SK-N-SH treated with all-trans-retinoic acid at 6 μM for 48 hours (cell line): ENCODE results near the gene RBM18.

ENCODE experiments used
- ATAC-seq: fragments of 200-7000 bp; cut with Tn5 transposase; 3 replicates; pipeline ENCODE4 v1.9.1; 2020; ENCODE audit warnings: mild to moderate bottlenecking, moderate library complexity
- BACH2 ChIP-seq: fragments of 250-450 bp; sonication (Bioruptor Pico); IDR thresholded peaks from 2 replicates; pipeline ENCODE4 v1.9.0; 2021; ENCODE audit warnings: mild to moderate bottlenecking, borderline replicate concordance
- CSDC2 ChIP-seq: fragments of 250-450 bp; sonication (Bioruptor Pico); IDR thresholded peaks from 2 replicates; pipeline ENCODE4 v1.5.0; 2020; ENCODE audit warnings: mild to moderate bottlenecking, moderate library complexity
- GLIS3 ChIP-seq: fragments of 250-450 bp; sonication (Bioruptor Pico); IDR thresholded peaks from 2 replicates; pipeline ENCODE4 v1.5.0; 2020; ENCODE audit warnings: mild to moderate bottlenecking, moderate library complexity
- ISL1 ChIP-seq: fragments of 250-450 bp; sonication (Bioruptor Pico); IDR thresholded peaks from 2 replicates; pipeline ENCODE4 v2.1.2; 2022; ENCODE audit warnings: mild to moderate bottlenecking, moderate library complexity
- OSR1 ChIP-seq: fragments of 250-450 bp; sonication (Bioruptor Pico); IDR thresholded peaks from 2 replicates; pipeline ENCODE4 v1.8.0; 2022; ENCODE audit warnings: moderate library complexity, mild to moderate bottlenecking, inconsistent platforms
- RARB ChIP-seq: fragments of 250-450 bp; sonication (Bioruptor Pico); IDR thresholded peaks from 2 replicates; pipeline ENCODE4 v1.8.0; 2021; ENCODE audit warnings: mild to moderate bottlenecking, moderate library complexity
- SNAI2 ChIP-seq: fragments of 250-450 bp; sonication (Bioruptor Pico); IDR thresholded peaks from 2 replicates; pipeline ENCODE4 v1.5.0; 2020; ENCODE audit warnings: mild to moderate bottlenecking, moderate library complexity
- TOX ChIP-seq: fragments of 250-450 bp; sonication (Bioruptor Pico); IDR thresholded peaks from 2 replicates; pipeline ENCODE4 v1.8.0; 2021; ENCODE audit warnings: mild to moderate bottlenecking, moderate library complexity, borderline replicate concordance
- ZC3H10 ChIP-seq: fragments of 250-450 bp; sonication (Bioruptor Pico); IDR thresholded peaks from 2 replicates; pipeline ENCODE4 v1.5.1; 2021; ENCODE audit warnings: mild to moderate bottlenecking, moderate library complexity
- ZFP3 ChIP-seq: fragments of 250-450 bp; sonication (Bioruptor Pico); IDR thresholded peaks from 2 replicates; pipeline ENCODE4 v1.5.0; 2020; ENCODE audit warnings: mild to moderate bottlenecking, moderate library complexity
- ZNF8 ChIP-seq: fragments of 450-650 bp; formaldehyde crosslinking; IDR thresholded peaks from 2 replicates; pipeline ENCODE4 v1.5.0; 2020; ENCODE audit warnings: mild to moderate bottlenecking, moderate library complexity
- TF ChIP-seq, protein P1 (sequence below): fragments of 250-450 bp; sonication (Bioruptor Pico); IDR thresholded peaks from 2 replicates; pipeline ENCODE4 v1.8.0; 2020; ENCODE audit warnings: mild to moderate bottlenecking, moderate library complexity, borderline replicate concordance
- TF ChIP-seq, protein P2 (sequence below): fragments of 250-450 bp; sonication (Bioruptor Pico); IDR thresholded peaks from 2 replicates; pipeline ENCODE4 v1.5.1; 2020; ENCODE audit warnings: low read depth, mild to moderate bottlenecking, moderate library complexity
- TF ChIP-seq, protein P3 (sequence below): fragments of 250-450 bp; sonication (Bioruptor Pico); IDR thresholded peaks from 2 replicates; pipeline ENCODE4 v1.5.1; 2021; ENCODE audit warnings: mild to moderate bottlenecking, moderate library complexity

The RBM18 gene

DNA sequence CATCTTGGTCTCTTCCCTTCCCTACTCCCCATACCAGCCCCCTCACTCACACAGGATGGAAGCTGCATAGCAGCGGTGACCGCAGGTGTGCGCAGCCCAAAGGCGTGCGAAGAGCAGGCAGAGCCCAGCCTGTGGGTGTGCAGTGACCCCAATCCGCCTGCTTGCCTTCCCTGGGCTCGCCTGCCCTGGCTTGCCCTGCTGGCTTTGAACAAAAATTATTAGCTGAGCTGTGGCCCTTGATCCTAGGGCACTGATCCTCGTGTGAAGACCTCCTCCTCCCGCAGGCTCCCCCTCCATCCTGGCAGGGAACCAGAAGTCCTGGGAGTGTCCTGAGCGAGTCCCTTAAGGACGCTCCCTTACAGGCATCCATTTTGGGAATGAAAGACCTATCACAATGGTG lies 73.1 kb downstream of the RBM18 start:
- no peak for ATAC-seq
- TF ChIP-seq ZNF8 (CRISPR knock-in tag) (no peak), BACH2 (CRISPR knock-in tag) (no peak), ZC3H10 (CRISPR knock-in tag) (no peak), GLIS3 (CRISPR knock-in tag) (no peak), TOX (CRISPR knock-in tag) (no peak), OSR1 (no peak), ZFP3 (CRISPR knock-in tag) (no peak), CSDC2 (no peak), ISL1 (CRISPR knock-in tag) (no peak)
- TF ChIP-seq, protein P1, sequence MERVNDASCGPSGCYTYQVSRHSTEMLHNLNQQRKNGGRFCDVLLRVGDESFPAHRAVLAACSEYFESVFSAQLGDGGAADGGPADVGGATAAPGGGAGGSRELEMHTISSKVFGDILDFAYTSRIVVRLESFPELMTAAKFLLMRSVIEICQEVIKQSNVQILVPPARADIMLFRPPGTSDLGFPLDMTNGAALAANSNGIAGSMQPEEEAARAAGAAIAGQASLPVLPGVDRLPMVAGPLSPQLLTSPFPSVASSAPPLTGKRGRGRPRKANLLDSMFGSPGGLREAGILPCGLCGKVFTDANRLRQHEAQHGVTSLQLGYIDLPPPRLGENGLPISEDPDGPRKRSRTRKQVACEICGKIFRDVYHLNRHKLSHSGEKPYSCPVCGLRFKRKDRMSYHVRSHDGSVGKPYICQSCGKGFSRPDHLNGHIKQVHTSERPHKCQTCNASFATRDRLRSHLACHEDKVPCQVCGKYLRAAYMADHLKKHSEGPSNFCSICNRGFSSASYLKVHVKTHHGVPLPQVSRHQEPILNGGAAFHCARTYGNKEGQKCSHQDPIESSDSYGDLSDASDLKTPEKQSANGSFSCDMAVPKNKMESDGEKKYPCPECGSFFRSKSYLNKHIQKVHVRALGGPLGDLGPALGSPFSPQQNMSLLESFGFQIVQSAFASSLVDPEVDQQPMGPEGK (CRISPR knock-in tag): no peak
- TF ChIP-seq, protein P2, sequence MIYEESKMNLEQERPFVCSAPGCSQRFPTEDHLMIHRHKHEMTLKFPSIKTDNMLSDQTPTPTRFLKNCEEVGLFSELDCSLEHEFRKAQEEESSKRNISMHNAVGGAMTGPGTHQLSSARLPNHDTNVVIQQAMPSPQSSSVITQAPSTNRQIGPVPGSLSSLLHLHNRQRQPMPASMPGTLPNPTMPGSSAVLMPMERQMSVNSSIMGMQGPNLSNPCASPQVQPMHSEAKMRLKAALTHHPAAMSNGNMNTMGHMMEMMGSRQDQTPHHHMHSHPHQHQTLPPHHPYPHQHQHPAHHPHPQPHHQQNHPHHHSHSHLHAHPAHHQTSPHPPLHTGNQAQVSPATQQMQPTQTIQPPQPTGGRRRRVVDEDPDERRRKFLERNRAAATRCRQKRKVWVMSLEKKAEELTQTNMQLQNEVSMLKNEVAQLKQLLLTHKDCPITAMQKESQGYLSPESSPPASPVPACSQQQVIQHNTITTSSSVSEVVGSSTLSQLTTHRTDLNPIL (CRISPR knock-in tag): no peak
- TF ChIP-seq, protein P3, sequence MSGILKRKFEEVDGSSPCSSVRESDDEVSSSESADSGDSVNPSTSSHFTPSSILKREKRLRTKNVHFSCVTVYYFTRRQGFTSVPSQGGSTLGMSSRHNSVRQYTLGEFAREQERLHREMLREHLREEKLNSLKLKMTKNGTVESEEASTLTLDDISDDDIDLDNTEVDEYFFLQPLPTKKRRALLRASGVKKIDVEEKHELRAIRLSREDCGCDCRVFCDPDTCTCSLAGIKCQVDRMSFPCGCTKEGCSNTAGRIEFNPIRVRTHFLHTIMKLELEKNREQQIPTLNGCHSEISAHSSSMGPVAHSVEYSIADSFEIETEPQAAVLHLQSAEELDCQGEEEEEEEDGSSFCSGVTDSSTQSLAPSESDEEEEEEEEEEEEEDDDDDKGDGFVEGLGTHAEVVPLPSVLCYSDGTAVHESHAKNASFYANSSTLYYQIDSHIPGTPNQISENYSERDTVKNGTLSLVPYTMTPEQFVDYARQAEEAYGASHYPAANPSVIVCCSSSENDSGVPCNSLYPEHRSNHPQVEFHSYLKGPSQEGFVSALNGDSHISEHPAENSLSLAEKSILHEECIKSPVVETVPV (CRISPR knock-in tag): no peak
- TF ChIP-seq, all 23 proteins: peak for 0

DNA sequence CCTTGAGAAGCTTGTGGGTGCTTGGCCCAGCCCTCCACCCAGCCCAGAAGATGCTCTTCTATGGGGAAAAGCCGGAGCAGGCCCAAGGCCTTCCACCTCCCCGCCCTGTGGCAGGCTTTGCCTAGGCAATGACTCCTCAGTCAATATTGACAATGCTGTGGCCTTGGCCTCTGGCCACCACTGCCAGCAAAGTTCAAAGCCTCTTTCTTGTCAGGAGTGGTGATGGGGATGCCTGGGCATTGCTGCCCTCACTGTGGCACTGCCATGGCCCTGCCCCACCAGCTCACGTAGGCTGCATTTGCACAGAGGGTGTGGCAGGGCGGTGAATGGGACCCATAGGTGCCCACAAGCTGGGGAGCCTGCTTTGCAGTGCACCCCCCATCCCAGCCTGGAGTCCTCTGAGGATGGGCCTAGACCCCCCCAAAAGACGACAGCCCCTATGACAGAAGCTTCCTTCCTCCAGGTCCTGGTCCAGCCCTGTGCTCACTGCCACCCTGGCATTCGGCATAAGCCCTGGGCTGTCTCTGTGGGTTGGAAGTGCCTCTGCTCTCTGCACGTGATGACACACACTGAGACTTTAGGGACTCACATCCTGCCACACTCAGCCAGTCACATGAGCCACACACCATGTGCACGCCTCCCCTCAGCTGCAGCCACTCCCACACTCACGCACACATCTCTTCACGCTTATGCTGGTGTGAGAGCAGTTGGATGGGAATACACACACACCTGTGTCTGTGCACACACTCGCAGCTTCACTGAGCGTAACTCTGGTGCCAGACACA lies 73.9 kb downstream of the RBM18 start:
- TF ChIP-seq OSR1 (no peak), SNAI2 (no peak)
- no peak for ATAC-seq

DNA sequence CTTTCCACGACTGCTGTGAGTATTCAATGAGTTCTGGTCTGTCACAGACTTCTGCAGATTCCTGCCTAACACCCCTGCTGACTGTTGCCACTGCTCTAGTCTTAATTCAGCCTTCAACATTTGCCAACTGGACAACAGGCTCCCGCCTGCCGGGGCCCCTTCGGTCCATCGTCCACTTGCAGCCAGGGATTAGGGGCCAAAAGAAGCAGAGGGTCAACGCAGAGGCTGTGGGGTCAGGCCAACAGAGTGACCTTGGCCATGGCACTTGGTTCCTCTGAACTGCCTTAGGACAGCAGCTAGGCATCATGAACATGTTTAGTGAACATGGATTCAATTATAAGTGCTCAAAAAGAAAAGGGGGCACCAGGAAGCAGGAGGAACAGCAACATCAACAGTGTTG lies 76.3 kb downstream of the RBM18 start:
- no peak for TF ChIP-seq RARB (CRISPR knock-in tag)
- TF ChIP-seq, all 23 proteins: peak for 0
- ATAC-seq: no peak
